Kidney (tissue), 14 donors: Measurements from ENCODE around the gene ASTN2. TPM values are rescaled to one million over a fixed set of nuclear protein-coding genes. Genes with fewer than 3 reads are reported as not detected.

Experiments used
- DNase-seq, 5 donors: peaks; one replicate each; pipeline ENCODE4 v3.0.0-alpha.2; 2013 to 2020
- FAIRE-seq: peaks from 2 replicates; lab custom pipeline; 2012; peaks lifted over from hg19 to GRCh38; lab: Jason Lieb, UNC
- H3K27ac ChIP-seq, 2 donors: one replicate each; pipeline ENCODE4 v1.7.0; 2013; ENCODE audit warnings: low read depth in 2 of 2, low read length in 2 of 2, inconsistent platforms in 1 of 2
- H3K27me3 ChIP-seq: one replicate; pipeline ENCODE4 v1.7.1; 2013; ENCODE audit warnings: low read length, inconsistent platforms; ENCODE audit not compliant: control insufficient read depth, insufficient read depth
- H3K36me3 ChIP-seq, 3 donors: one replicate each; pipeline versions ENCODE4 v1.7.0 to v1.7.1; 2013; ENCODE audit warnings: low read length in 3 of 3, control low read depth in 1 of 3, inconsistent platforms in 1 of 3; ENCODE audit not compliant: insufficient read depth in 3 of 3, control insufficient read depth in 2 of 3
- H3K4me1 ChIP-seq, 3 donors: one replicate each; pipeline versions ENCODE4 v1.7.0 to v1.7.1; 2013; ENCODE audit warnings: low read length in 3 of 3, inconsistent platforms in 1 of 3, low read depth in 1 of 3; ENCODE audit not compliant: control insufficient read depth in 2 of 3, insufficient read depth in 2 of 3
- H3K4me3 ChIP-seq, 3 donors: one replicate each; pipeline versions ENCODE4 v1.7.0 to v1.8.1; 2013; ENCODE audit warnings: low read length in 3 of 3, control low read depth in 1 of 3, inconsistent platforms in 1 of 3
- H3K9ac ChIP-seq, 3 donors: one replicate each; pipeline versions ENCODE4 v1.7.0 to v1.7.1; 2013; ENCODE audit warnings: low read length in 3 of 3, control low read depth in 1 of 3, inconsistent platforms in 1 of 3
- H3K9me3 ChIP-seq, 3 donors: one replicate each; pipeline versions ENCODE4 v1.7.0 to v1.7.1; 2013; ENCODE audit warnings: low read length in 3 of 3, control low read depth in 1 of 3, inconsistent platforms in 1 of 3; ENCODE audit not compliant: control insufficient read depth in 2 of 3, insufficient read depth in 1 of 3
- CTCF ChIP-seq: IDR thresholded peaks from 3 replicates; pipeline ENCODE4 v1.5.1; 2012; ENCODE audit warnings: mild to moderate bottlenecking, moderate library complexity, borderline replicate concordance; ENCODE audit not compliant: insufficient read depth; ENCODE audit errors: extremely low read depth
- intact Hi-C: fragments of 100-400 bp; cut with DNase I; formaldehyde crosslinking; loops from one replicate; pipeline ENCODE4 v1.11.1; 2022
- polyA plus RNA-seq: library from polyadenylated mRNA; stranded (reverse); fragments of 350-450 nt; fragmentation: Illumina TruSeq; extraction: RNeasy Lipid Tissue Mini Kit (QIAGEN cat#74804); gene quantifications from one replicate; pipeline ENCODE4 v1.2.3, GENCODE V29; 2014; ENCODE audit warnings: low read depth, low replicate concordance; ENCODE audit not compliant: insufficient read depth
- total RNA-seq: library from RNA; stranded (reverse); fragmentation: NEBNext Ultra II Directional; extraction: Animal tissue kit (Norgen Biotek cat#: 25700); gene quantifications from one replicate; pipeline ENCODE4 v1.2.1, GENCODE V29; 2021
- donor health status: control.
- donor health status: control.
- donor health status: control.
- donor health status: control.
- donor health status: control.
- donor health status: DM: yes; HTN: yes; CAD: no.
- donor health status: Normal renal cell carcinoma (clear cell type).

Gene ASTN2
- total and polyA plus RNA-seq, 2 donors from 2014 or later = 7.6 to 11.5 TPM

- DNase-seq (no peak), FAIRE-seq (no peak)
- peaks cover 0 to 2% (median 0%) of the 10 kb centered on the region in 3 donors for H3K36me3 ChIP-seq
- H3K27me3 ChIP-seq = no peaks in the 10 kb centered on the region
- H3K4me1 ChIP-seq = no peaks in the 10 kb centered on the region
- H3K9me3 ChIP-seq = no peaks in the 10 kb centered on the region
- H3K9ac ChIP-seq = no peak overlapping the region
- intact Hi-C loops = no loop called here
- H3K4me3 ChIP-seq = no peak overlapping the region
- no peak overlapping the region for H3K27ac ChIP-seq
- TF ChIP-seq CTCF = no peak
These were observed 1034.3 kb downstream of the ASTN2 start for GRCh38 chr9:116380496-116380995.

DNA sequence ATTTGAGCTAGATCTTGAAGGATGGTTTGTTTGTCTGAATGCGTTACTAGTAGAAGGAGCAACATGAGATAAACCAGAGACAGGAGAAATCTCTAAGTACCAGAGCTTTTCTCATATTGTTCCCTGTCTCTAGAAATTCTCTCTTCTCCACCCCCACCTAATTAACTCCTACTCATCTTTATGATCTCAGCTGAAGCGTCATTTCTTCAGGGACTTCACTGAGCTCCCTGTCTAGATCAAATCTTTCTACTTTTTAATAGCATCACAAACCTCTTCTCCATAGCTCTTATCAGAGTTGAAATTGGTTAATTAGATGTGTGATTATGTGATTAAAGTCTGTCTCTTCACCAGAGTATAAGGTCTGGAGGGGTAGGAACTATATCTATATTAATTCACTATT is 1035.0 kb downstream of the ASTN2 start:
- H3K4me3 ChIP-seq = no peak overlapping the region
- H3K4me1 ChIP-seq = no peaks in the 10 kb centered on the region
- H3K9ac ChIP-seq = no peak overlapping the region
- H3K27ac ChIP-seq = no peak overlapping the region
- DNase-seq (no peak), FAIRE-seq (no peak)
- intact Hi-C loops = no loop called here
- no peaks in the 10 kb centered on the region for H3K27me3 ChIP-seq
- peaks cover 0 to 2% (median 0%) of the 10 kb centered on the region in 3 donors for H3K36me3 ChIP-seq
- TF ChIP-seq CTCF = no peak
- H3K9me3 ChIP-seq = no peaks in the 10 kb centered on the region

DNA sequence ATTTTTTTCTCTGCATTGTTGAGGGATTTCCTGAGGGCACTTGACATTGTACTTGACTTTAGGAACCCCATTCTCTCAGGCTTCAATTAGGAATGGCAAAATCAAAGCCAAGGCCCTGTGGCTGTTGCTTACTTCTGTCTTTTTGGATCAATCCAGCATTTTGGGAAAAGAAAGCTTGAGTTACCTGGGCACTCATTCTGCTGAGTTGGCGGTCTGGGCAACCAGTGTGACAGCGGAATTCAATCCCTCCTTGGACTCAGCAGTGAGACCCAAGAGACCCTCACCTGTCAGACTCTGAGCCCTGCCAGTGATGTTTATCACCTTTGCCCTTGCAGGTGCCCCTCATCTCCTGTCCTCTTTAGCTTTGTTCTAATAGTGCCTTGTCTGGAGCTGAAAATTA is 1036.0 kb downstream of the ASTN2 start:
- intact Hi-C loops = no loop called here
- Histone ChIP-seq H3K9ac (no peak overlapping the region), H3K27ac (no peak overlapping the region), H3K36me3 (peaks cover 0 to 2% (median 0%) of the 10 kb centered on the region in 3 donors), H3K9me3 (no peaks in the 10 kb centered on the region), H3K4me3 (no peak overlapping the region), H3K4me1 (no peaks in the 10 kb centered on the region), H3K27me3 (no peaks in the 10 kb centered on the region)
- FAIRE-seq (no peak), DNase-seq (no peak)
- no peak for TF ChIP-seq CTCF
